ENCODE results near the gene KAZN.

KAZN gene

GRCh38 chr1:14748151-14748550, 149.7 kb downstream of the KAZN start:
- DNase-seq: no peak

- no peak for DNase-seq
These were observed 150.5 kb downstream of the KAZN start for GRCh38 chr1:14748977-14749376.

DNA sequence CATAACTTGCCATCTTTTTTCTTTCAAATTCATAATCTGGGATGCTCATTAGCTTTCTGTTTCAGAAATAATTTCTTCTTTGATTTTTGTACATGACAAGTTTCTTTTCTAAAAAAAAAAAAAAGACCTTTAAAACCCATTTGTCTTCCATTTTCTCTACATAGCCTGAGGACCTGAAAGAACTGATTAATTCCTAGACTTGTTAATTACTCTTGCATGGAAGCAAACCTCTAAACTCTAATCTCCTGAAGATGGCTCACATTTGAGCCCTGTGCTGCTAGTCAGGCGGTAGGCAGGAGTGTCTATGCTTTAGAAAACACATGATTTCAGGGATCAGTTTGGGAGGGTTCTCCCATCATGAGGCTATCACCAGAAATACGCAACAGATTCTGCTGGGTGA, 152.0 kb downstream of the KAZN start:
- DNase-seq: no peak

DNA sequence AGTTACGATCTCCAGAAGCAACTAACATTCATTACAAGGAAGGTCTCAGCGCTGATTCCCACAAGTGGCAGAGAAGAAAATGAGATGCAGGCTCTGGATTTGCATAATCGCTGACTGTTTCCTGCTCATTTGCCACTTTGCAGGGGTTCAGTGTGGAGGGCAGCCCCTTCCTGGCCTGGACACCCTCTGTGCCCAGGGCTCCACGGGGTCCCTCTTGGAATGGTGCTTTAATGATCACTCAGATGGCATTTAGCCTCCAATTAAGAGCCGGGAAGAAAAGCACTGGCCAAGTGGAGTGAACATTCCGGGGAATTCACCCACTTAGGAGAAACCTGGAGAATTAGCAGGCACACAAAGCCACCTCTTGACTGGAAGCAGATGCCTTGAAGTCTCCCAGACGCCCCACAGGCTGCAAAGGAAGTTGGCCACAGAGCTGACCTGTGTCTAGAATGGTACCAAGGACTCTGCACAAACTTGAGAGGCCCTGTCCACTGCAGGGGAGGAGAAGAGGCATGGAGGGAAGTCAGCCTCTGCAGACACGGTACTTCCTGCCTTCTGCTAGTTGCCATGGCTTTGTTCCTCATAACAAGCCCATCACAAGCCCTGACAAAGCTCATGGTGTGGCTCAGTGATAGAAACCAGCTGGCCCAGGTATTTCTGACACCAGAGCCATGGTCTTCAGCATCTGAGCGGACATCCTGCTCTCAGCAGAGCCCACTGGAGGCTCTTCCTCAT, 157.2 kb downstream of the KAZN start:
- no peak for DNase-seq

DNA sequence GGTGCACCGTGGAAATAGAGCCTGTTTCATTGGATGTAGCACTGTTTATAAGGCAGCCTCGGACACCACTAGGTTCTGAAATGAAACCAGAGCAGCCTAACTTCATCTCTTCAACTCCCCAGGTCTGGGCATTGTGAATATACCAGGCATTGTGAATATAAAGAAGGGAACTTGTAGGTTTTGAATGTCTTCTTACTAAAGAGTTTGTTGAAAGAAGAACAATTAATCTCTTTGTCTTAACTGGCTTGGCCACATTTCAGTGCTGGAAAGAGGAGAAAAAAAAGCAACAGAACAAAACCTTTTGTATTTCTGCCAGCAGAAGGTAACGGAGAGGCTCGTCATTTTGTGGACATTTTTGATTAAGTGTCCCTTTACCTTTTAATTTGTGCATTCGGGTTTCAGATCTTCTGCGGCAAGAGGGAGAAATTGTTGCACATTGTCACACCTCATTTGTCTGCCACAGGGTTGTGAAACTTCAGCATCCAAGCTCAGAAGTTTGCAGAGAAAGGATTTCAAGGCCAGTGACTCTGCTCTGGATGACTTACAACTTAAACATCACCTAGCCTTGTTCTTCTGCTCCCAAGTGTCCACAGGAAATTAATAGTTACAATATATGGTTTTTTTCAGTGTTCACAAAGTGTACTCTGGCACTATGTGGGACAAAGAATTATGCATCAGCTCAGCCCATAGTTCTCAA, 158.3 kb downstream of the KAZN start:
- DNase-seq: no peak

- no peak for DNase-seq
These were observed 158.8 kb downstream of the KAZN start for GRCh38 chr1:14757286-14757625.

GRCh38 chr1:14759042-14759818, 160.7 kb downstream of the KAZN start:
- DNase-seq: no peak

- DNase-seq: no peak
These were observed 161.4 kb downstream of the KAZN start for GRCh38 chr1:14759843-14760242.

GRCh38 chr1:14760780-14761179, 162.3 kb downstream of the KAZN start:
- DNase-seq: no peak

- no peak for DNase-seq
These were observed 163.0 kb downstream of the KAZN start for GRCh38 chr1:14761291-14762153.

DNA sequence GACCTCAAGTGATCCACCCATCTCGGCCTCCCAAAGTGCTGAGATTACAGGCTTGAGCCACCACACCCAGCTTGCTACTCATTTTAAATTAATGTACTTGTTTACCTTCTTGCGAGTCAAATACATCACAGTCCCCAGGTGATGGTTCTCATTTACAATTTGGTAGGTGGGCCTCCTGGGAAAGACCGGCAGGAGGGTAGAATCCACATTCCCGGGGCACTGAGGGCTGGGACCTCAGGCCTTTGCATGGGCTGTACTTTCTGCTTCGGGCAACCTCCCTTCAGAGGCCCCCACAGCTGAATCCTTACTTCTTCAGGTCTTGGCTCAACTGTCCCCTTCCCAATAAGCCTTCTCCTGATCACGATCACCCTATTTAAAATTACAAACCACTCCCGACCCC, 165.5 kb downstream of the KAZN start:
- no peak for DNase-seq

- no peak for DNase-seq
These were observed 167.3 kb downstream of the KAZN start for GRCh38 chr1:14765773-14766172.

GRCh38 chr1:14767075-14767474, 168.6 kb downstream of the KAZN start:
- DNase-seq: no peak

DNA sequence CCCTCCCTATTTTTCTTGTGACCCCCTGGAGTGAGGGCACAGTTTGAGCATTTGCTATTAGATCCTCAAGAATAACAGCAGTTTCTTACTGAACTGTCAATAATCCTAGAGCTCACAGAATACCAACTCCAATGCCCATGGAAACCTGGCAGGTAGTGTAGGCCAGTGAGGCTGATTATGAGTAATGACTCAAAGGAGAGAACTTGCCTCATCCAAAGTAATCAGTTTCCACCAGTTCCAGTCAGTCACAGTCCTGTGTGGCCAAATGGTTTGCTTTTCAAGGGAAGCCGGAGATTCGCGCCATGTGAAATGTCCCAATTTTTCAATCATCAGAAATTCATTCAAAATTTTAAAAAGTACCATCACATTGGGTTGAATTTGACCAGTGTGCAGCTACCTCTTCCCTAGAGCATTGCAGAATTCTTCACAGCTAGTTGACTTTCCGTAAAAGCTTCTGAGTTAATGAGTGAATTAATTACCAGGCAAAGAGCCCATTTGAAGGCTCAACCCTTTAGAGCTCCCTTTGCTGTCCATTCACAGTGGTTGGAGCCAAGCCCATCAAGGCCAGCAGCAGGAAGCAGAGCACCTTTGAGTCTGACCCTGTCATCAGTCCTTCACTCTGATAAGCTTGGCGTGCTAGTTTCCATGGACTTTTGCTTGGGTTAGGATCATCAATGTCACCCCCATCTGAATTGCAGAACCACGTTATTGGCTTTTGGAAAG, 170.3 kb downstream of the KAZN start:
- DNase-seq: no peak

DNA sequence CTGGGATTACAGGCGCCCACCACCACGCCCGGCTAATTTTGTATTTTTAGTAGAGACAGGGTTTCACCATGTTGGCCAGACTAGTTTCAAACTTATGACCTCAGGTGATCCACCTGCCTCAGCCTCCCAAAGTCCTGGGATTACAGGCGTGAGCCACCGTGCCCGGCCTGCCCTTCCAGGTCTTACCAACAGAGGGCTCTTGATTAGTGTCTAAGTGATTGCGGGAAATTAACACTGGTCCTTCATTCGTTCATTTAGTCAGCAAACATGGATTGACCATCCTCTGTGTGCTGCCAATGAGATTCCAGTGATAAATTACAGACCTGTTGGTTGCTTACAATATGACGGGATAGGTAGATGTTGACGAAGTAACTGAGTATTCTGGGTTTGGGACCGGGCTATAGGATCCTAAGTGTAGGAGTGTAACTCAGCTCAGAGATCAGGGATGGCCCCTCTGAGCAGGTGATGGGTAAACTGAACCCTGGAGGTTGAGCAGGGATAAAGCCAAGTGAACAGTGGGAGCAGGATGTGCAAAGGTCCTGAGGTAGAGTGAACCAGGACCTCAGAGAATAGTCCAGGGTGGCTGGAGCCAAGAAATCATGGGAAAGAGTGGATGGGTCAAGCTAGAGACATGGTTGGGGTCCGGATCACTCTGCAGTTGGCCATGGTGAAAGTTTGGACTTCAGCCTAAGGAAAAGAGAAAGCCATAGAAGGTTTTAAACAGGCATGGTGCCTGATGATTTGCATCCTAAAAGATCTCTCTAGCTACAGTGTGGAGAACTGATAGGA, 171.2 kb downstream of the KAZN start:
- DNase-seq: no peak

GRCh38 chr1:14773396-14774025, 175.0 kb downstream of the KAZN start:
- no peak for DNase-seq

DNA sequence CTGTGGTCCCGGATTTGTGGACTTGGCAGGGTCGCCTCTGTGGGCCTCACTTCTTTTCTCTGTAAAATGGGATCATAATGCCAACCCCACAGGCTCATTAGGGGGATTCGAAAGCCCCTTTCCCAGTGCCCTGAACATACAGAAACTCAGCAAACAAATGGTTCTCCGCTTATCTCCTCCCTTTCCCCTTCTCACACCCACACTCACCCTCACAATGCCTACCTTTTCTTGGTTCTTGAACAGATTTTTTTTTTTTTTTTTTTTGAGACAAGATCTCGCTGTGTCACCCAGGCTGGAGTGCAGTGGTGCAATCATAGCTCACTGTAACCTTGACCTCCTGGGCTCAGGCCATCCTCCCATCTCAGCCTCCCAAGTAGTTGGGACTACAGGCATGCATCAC, 175.7 kb downstream of the KAZN start:
- no peak for DNase-seq

GRCh38 chr1:14774988-14775387, 176.5 kb downstream of the KAZN start:
- no peak for DNase-seq

DNA sequence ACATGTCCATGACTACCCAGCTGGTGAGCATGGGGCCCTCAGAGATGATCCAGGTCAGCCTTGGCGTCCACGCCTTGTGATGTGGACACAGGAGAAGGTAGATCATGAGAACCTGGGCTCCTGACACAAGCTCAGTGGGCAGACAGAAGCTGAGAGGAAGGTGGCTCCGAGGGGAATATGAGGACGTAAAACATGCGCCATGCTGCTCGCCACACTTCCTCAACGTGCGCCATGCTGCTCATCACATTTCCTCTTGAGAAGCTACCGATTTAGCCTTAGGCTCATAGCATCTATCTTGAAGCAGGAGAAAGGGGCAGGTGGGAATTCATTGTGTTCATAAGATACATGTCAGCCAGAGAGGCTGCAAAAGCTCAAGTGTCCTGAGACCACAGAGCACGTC, 176.9 kb downstream of the KAZN start:
- DNase-seq: no peak

- no peak for DNase-seq
These were observed 179.3 kb downstream of the KAZN start for GRCh38 chr1:14777516-14778506.

Data from NCI-H1105 (cell line).